PC-3 (cell line): ENCODE results near the gene PPP1R14C. TPM values are rescaled to one million over a fixed set of nuclear protein-coding genes. Genes with fewer than 3 reads are reported as not detected.

Experiments
- ATAC-seq: fragments of 200-7000 bp; cut with Tn5 transposase; 2 replicates; pipeline ENCODE4 v1.9.1; 2020; ENCODE audit warnings: mild to moderate bottlenecking, moderate library complexity
- BruUV-seq: library from RNA; stranded (reverse); fragments of 400-500 nt; replicated peaks from 2 replicates; lab custom pipeline; 2021; lab: Mats Ljungman, UMichigan
- CTCF ChIA-PET: fragments of 300-600 bp; sonication (Branson Sonifier 250); formaldehyde crosslinking; loops from one replicate; lab custom pipeline; 2022; ENCODE audit warnings: antibody characterized with exemption; lab: Charles Lee
- POLR2A ChIA-PET: fragments of 300-600 bp; sonication (Branson Sonifier 250); formaldehyde crosslinking; loops from one replicate; lab custom pipeline; 2022; ENCODE audit warnings: antibody characterized with exemption; ENCODE audit not compliant: unreplicated experiment; lab: Charles Lee
- DNase-seq: peaks from one replicate; pipeline ENCODE4 v3.0.0-alpha.2; 2015
- H2AFZ ChIP-seq: fragments of 300-600 bp; sonication (generic); 2 replicates; pipeline ENCODE4 v1.6.0; 2016; ENCODE audit warnings: antibody characterized with exemption, low read length
- H3F3A ChIP-seq: fragments of 300-600 bp; sonication (generic); one replicate; pipeline ENCODE4 v1.6.0; 2017; ENCODE audit warnings: antibody characterized with exemption, low read length, control low read depth, mild to moderate bottlenecking; ENCODE audit not compliant: unreplicated experiment
- H3K27ac ChIP-seq: fragments of 300-600 bp; sonication (generic); 2 replicates; pipeline ENCODE4 v1.5.1; 2016; ENCODE audit warnings: mild to moderate bottlenecking, low read length
- H3K27me3 ChIP-seq: fragments of 300-600 bp; sonication (generic); 2 replicates; pipeline ENCODE4 v1.6.1; 2016; ENCODE audit warnings: low read length, mixed read lengths
- H3K36me3 ChIP-seq: fragments of 300-600 bp; sonication (generic); 2 replicates; pipeline ENCODE4 v1.6.1; 2016; ENCODE audit warnings: low read depth, mixed run types, low read length, mixed read lengths
- H3K4me1 ChIP-seq: fragments of 300-600 bp; sonication (generic); 2 replicates; pipeline ENCODE4 v1.5.1; 2016; ENCODE audit warnings: low read length; ENCODE audit not compliant: insufficient read depth
- H3K4me2 ChIP-seq: fragments of 300-600 bp; sonication (generic); 2 replicates; pipeline ENCODE4 v1.6.0; 2016; ENCODE audit warnings: low read length
- H3K4me3 ChIP-seq: fragments of 300-600 bp; sonication (generic); 2 replicates; pipeline ENCODE4 v1.5.1; 2016; ENCODE audit warnings: mild to moderate bottlenecking, low read length, mixed read lengths
- H3K79me2 ChIP-seq: fragments of 300-600 bp; sonication (generic); 2 replicates; pipeline ENCODE4 v1.6.1; 2017; ENCODE audit warnings: low read length, mixed read lengths
- H3K9ac ChIP-seq: fragments of 300-600 bp; sonication (generic); 2 replicates; pipeline ENCODE4 v1.6.0; 2016; ENCODE audit warnings: mild to moderate bottlenecking, low read length
- H3K9me2 ChIP-seq: fragments of 300-600 bp; sonication (generic); replicated peaks from 2 replicates; pipeline ENCODE4 v1.6.1; 2016; ENCODE audit warnings: mixed run types, low read length, mixed read lengths
- H3K9me3 ChIP-seq: fragments of 300-600 bp; sonication (generic); 2 replicates; pipeline ENCODE4 v1.6.1; 2016; ENCODE audit warnings: low read length, mixed read lengths
- H4K20me1 ChIP-seq: fragments of 300-600 bp; sonication (generic); 2 replicates; pipeline ENCODE4 v1.6.1; 2016; ENCODE audit warnings: low read length, mixed read lengths
- EZH2 ChIP-seq: fragments of 300-600 bp; sonication (generic); IDR thresholded peaks from one replicate; pipeline ENCODE4 v1.6.1; 2017; ENCODE audit warnings: antibody characterized with exemption, mild to moderate bottlenecking, low read length; ENCODE audit not compliant: unreplicated experiment
- EZH2phosphoT487 ChIP-seq: fragments of 300-600 bp; sonication (generic); IDR thresholded peaks from 2 replicates; pipeline ENCODE4 v1.6.1; 2018; ENCODE audit warnings: mild to moderate bottlenecking, antibody characterized with exemption, low read length, borderline replicate concordance
- intact Hi-C: fragments of 100-400 bp; cut with micrococcal nuclease; formaldehyde crosslinking; loops from 2 replicates; pipeline ENCODE4 v1.9.0; 2023
- total RNA-seq: library from RNA; depleted of rRNA; stranded (reverse); fragments of >200 nt; gene quantifications from 2 replicates; pipeline ENCODE4 v1.2.3, GENCODE V29; 2014
- TF ChIP-seq, protein P1 (sequence below): fragments of 300-600 bp; sonication (generic); conservative IDR thresholded peaks from 2 replicates; pipeline ENCODE4 v1.5.1; 2017; ENCODE audit warnings: antibody characterized with exemption, low read depth, mild to moderate bottlenecking, low read length

The PPP1R14C gene
- total RNA-seq, 1 experiment from 2014 or later = 1.1 TPM

DNA sequence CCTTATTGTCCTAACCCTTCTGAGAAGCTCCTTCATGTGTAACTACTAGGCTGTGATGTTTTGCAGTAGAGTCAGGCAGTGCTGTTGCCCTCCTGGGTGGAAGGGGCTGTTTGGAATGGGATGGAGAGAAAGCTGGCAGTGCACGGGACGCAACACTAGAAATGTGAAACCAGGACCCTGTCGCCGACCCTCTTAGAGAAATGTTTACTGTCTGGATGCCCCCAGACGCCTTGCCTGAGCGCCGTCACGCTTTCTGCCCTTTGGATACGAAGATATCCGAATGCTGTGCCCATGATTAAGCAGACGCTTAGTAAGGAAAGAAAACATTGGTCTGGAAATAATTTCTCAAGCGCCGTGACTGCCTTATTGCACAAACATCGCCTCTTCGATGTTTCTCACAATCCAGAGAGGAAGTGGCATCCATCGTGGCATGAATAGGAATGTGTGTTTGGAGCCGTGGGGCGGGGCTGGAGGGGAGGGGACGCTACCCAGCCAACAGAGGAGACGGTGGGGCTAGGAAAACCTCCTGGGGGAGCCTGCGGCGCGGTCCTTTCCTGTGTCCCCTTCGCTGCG is 661 bp upstream of the PPP1R14C start:
- POLR2A ChIA-PET = no interaction called here
- Histone ChIP-seq H3K36me3 (no peaks in the 10 kb centered on the region), H4K20me1 (no peaks in the 10 kb centered on the region), H3F3A (no peaks in the 10 kb centered on the region), H3K79me2 (no peaks in the 10 kb centered on the region), H3K9me2 (no peaks in the 10 kb centered on the region), H3K27ac (no peak overlapping the region), H3K9me3 (no peaks in the 10 kb centered on the region), H3K4me3 (peak overlapping the region; percentile 71), H2AFZ (peak overlapping the region; percentile 76), H3K9ac (no peak overlapping the region), H3K4me1 (peaks cover 39% of the 10 kb centered on the region), H3K4me2 (peak overlapping the region; percentile 89), H3K27me3 (no peaks in the 10 kb centered on the region)
- no TSS peak for BruUV-seq
- TF ChIP-seq EZH2phosphoT487 = no peak
- no peak for TF ChIP-seq EZH2
- intact Hi-C loops = no loop called here
- CTCF ChIA-PET = no interaction called here
- DNase-seq (peak; percentile 28), ATAC-seq (no peak)

DNA sequence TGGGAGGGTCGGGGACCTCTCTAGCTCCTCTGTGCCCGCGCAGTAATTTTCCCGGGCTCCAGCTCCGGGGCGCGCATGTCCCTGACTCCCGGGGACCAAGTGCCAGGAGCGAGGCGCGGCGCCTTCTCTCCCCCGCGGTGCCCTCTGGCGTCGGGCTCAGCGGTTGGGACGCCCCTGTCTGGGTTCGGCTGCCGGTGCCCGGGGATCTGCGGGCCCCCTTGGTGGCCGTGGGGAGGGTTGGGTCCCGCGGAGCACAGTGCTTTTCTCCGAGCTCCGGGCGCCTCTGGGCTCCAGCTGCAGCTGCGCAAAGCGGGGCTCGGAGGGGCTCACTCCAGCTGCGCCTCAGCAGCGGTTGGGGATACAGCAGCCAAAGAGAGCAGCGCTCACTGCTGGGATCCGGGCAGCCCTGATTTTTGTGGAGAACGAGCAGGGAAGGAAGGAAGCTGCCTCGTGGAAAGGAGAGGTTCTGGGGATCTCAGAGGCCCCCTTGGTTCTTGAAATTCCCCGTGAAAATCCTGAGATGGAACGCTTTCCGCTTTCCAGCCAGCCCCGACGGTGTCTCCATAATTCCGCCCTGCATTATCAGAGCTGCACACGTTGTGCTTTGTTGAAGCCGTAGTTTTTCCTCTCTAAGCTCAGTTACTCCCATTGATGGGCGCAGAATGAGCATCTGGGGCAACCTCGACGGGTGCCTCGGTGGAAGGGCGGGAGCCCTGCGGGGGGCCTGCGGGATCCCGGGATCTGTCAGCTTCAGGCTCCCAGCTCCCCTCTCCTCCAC is 861 bp downstream of the PPP1R14C start:
- Histone ChIP-seq H3K9me2 (no peaks in the 10 kb centered on the region), H3F3A (no peaks in the 10 kb centered on the region), H3K27ac (no peak overlapping the region), H3K36me3 (no peaks in the 10 kb centered on the region), H3K9me3 (no peaks in the 10 kb centered on the region), H3K4me2 (peak overlapping the region; percentile 89), H3K4me3 (peak overlapping the region; percentile 71), H2AFZ (peak overlapping the region; percentile 72), H3K4me1 (peaks cover 39% of the 10 kb centered on the region), H3K9ac (no peak overlapping the region), H4K20me1 (no peaks in the 10 kb centered on the region), H3K79me2 (no peaks in the 10 kb centered on the region), H3K27me3 (no peaks in the 10 kb centered on the region)
- ChIA-PET POLR2A (no interaction called here), CTCF (interaction anchor here (0.6 kb wide), 1 partner anchor 510 kb away, joined by 3 read pairs; no protein-coding TSS in a partner anchor)
- intact Hi-C loops = no loop called here
- ATAC-seq (peak; percentile 24; the same call in 1 of the 2 replicates), DNase-seq (no peak)
- TF ChIP-seq EZH2 (no peak), EZH2phosphoT487 (no peak)
- TF ChIP-seq, protein P1, sequence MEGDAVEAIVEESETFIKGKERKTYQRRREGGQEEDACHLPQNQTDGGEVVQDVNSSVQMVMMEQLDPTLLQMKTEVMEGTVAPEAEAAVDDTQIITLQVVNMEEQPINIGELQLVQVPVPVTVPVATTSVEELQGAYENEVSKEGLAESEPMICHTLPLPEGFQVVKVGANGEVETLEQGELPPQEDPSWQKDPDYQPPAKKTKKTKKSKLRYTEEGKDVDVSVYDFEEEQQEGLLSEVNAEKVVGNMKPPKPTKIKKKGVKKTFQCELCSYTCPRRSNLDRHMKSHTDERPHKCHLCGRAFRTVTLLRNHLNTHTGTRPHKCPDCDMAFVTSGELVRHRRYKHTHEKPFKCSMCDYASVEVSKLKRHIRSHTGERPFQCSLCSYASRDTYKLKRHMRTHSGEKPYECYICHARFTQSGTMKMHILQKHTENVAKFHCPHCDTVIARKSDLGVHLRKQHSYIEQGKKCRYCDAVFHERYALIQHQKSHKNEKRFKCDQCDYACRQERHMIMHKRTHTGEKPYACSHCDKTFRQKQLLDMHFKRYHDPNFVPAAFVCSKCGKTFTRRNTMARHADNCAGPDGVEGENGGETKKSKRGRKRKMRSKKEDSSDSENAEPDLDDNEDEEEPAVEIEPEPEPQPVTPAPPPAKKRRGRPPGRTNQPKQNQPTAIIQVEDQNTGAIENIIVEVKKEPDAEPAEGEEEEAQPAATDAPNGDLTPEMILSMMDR = no peak
- no TSS peak for BruUV-seq

DNA sequence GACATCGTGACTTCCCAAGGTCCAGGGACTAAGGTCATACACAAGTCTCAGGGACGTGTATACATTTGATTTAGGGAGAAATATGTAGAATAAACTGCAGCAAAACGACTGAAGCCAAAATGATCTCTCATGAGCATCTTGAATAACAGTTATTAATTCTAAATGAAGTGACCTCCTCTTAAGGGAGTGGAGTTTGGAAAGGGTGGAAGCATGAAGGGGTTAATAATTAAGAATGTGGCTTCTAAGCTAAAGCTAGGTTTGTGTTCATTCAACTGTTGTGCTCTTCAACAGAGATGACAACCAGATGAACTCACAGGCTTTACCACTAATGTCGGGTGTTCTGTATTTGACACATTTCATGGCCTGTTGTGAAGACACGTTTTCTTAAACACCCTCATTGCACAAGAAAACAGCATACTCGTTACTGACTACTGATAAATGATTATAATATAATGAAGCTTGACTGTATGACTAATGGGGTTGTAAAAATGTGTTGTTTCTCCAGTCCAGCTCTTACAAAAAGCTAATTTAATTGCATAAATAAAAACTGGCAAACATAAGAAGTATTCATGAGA is 1.5 kb downstream of the PPP1R14C start:
- no peaks in the 10 kb centered on the region for H3K36me3 ChIP-seq
- no peak overlapping the region for H3K9ac ChIP-seq
- H3K4me3 ChIP-seq = peak overlapping the region; percentile 71
- H3K9me2 ChIP-seq = no peaks in the 10 kb centered on the region
- H3K4me1 ChIP-seq = peaks cover 38% of the 10 kb centered on the region
- H3K9me3 ChIP-seq = no peaks in the 10 kb centered on the region
- H3K4me2 ChIP-seq = peak overlapping the region; percentile 89
- DNase-seq = peak; percentile 2
- H2AFZ ChIP-seq = 0 out of 2 replicates have a peak overlapping the region, but pooled peaks have one; percentile 72
- no peaks in the 10 kb centered on the region for H3K27me3 ChIP-seq
- no peaks in the 10 kb centered on the region for H4K20me1 ChIP-seq
- H3K79me2 ChIP-seq = no peaks in the 10 kb centered on the region
- intact Hi-C loops = no loop called here
- ChIA-PET POLR2A (no interaction called here), CTCF (interaction anchor here (0.6 kb wide), 1 partner anchor 509 kb away, joined by 3 read pairs; no protein-coding TSS in a partner anchor)
- TF ChIP-seq, protein P1 = no peak
- TF ChIP-seq EZH2 (no peak), EZH2phosphoT487 (no peak)
- no TSS peak for BruUV-seq
- no peaks in the 10 kb centered on the region for H3F3A ChIP-seq
- H3K27ac ChIP-seq = no peak overlapping the region
- no peak for ATAC-seq
